ENCODE results near the gene DMRT2.

DNA sequence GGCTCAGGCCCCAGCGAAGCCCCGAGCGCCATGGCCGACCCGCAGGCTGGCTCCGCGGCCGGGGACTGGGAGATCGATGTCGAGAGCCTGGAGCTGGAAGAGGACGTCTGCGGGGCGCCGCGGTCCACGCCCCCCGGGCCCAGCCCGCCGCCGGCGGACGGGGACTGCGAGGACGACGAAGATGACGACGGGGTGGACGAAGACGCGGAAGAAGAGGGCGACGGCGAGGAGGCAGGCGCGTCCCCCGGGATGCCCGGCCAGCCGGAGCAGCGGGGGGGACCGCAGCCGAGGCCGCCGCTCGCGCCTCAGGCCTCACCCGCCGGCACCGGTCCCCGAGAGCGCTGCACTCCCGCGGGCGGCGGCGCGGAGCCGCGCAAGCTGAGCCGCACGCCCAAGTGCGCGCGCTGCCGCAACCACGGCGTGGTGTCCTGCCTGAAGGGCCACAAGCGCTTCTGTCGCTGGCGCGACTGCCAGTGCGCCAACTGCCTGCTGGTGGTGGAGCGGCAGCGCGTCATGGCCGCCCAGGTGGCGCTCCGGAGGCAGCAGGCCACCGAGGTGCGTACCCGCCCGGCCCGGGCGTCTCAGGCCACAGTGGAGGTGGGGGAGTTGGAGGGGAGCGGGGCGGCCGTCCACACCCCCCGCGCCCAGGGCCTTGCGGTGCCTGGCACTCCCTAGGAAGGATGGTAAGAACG is 1.6 kb downstream of the DMRT2 start:
- TF ChIP-seq, protein P1, sequence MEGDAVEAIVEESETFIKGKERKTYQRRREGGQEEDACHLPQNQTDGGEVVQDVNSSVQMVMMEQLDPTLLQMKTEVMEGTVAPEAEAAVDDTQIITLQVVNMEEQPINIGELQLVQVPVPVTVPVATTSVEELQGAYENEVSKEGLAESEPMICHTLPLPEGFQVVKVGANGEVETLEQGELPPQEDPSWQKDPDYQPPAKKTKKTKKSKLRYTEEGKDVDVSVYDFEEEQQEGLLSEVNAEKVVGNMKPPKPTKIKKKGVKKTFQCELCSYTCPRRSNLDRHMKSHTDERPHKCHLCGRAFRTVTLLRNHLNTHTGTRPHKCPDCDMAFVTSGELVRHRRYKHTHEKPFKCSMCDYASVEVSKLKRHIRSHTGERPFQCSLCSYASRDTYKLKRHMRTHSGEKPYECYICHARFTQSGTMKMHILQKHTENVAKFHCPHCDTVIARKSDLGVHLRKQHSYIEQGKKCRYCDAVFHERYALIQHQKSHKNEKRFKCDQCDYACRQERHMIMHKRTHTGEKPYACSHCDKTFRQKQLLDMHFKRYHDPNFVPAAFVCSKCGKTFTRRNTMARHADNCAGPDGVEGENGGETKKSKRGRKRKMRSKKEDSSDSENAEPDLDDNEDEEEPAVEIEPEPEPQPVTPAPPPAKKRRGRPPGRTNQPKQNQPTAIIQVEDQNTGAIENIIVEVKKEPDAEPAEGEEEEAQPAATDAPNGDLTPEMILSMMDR (IDR thresholded peaks at IDR 0.05): peak in 3 of 6 experiments; percentile 8 to 21 (median 17)
- no peak for TF ChIP-seq POLR2A (IDR thresholded peaks at IDR 0.05)

All from Peyer's patch (tissue), 4 donors.